CD4-positive, alpha-beta T cell treated with Interleukin-10 for 1 hour (primary cell): ENCODE data around the gene KRTAP25-1.

Source experiments
- DNase-seq: peaks from one replicate; pipeline ENCODE4 v3.0.0-alpha.2; 2020

KRTAP25-1 gene

GRCh38 chr21:30245061-30245460 is 44.3 kb downstream of the KRTAP25-1 start:
- DNase-seq: no peak

GRCh38 chr21:30243691-30244090 is 45.6 kb downstream of the KRTAP25-1 start:
- no peak for DNase-seq

GRCh38 chr21:30240661-30241060 is 48.7 kb downstream of the KRTAP25-1 start:
- DNase-seq: no peak
